ENCODE results near the gene MTAP.

DNA sequence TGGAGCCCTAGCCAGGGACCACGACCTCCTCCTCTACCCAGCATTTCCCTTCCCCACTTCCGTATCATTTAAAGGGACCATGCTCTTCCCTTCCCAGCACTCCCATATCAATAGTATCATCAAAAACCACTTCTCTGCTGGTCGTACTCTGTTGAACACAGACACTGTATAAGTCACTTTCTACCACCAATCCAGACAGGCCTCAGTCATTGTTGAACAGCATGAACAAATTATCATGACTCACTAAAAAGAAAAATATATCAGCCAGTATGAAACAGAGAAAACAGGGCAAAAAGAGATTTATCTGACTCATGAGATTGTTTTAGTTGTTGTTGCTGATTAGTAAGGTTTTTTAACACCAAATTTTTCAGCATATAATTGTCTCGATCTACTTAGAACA, 101.9 kb downstream of the MTAP start:
- no peak for TF ChIP-seq CTCF (IDR thresholded peaks at IDR 0.05)
- no peak for TF ChIP-seq POLR2A (IDR thresholded peaks at IDR 0.05)
